ENCODE results near the gene BPIFB6. TPM values are rescaled to one million over a fixed set of nuclear protein-coding genes. Genes with fewer than 3 reads are reported as not detected.

BPIFB6 gene, protein sequence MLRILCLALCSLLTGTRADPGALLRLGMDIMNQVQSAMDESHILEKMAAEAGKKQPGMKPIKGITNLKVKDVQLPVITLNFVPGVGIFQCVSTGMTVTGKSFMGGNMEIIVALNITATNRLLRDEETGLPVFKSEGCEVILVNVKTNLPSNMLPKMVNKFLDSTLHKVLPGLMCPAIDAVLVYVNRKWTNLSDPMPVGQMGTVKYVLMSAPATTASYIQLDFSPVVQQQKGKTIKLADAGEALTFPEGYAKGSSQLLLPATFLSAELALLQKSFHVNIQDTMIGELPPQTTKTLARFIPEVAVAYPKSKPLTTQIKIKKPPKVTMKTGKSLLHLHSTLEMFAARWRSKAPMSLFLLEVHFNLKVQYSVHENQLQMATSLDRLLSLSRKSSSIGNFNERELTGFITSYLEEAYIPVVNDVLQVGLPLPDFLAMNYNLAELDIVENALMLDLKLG
- not detected for total RNA-seq

DNA sequence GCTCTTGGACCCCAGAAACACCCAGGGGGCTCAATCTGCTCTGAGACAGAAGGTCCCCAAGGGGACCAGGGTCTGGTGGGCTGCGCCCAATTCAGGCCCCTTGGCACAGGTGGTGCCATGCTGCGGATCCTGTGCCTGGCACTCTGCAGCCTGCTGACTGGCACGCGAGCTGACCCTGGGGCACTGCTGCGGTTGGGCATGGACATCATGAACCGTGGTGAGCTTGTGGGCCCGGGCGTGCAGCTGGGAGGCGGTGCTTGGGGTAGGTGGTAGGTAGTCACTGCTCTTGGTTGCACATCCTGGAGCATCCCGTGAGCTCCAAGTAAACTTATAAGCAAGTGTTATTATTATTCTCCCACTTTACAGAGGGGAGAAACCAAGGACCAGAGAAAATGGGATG is at the start of gene BPIFB6:
Gene BPIFB6, plus strand, starts transcription at position 118 of the 400 bp plus-strand sequence. Its CDS starts 0 bp downstream, at position 118.
- TF ChIP-seq, protein P1, sequence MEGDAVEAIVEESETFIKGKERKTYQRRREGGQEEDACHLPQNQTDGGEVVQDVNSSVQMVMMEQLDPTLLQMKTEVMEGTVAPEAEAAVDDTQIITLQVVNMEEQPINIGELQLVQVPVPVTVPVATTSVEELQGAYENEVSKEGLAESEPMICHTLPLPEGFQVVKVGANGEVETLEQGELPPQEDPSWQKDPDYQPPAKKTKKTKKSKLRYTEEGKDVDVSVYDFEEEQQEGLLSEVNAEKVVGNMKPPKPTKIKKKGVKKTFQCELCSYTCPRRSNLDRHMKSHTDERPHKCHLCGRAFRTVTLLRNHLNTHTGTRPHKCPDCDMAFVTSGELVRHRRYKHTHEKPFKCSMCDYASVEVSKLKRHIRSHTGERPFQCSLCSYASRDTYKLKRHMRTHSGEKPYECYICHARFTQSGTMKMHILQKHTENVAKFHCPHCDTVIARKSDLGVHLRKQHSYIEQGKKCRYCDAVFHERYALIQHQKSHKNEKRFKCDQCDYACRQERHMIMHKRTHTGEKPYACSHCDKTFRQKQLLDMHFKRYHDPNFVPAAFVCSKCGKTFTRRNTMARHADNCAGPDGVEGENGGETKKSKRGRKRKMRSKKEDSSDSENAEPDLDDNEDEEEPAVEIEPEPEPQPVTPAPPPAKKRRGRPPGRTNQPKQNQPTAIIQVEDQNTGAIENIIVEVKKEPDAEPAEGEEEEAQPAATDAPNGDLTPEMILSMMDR (IDR thresholded peaks at IDR 0.05; ENCODE audit: low read depth): no peak

DNA sequence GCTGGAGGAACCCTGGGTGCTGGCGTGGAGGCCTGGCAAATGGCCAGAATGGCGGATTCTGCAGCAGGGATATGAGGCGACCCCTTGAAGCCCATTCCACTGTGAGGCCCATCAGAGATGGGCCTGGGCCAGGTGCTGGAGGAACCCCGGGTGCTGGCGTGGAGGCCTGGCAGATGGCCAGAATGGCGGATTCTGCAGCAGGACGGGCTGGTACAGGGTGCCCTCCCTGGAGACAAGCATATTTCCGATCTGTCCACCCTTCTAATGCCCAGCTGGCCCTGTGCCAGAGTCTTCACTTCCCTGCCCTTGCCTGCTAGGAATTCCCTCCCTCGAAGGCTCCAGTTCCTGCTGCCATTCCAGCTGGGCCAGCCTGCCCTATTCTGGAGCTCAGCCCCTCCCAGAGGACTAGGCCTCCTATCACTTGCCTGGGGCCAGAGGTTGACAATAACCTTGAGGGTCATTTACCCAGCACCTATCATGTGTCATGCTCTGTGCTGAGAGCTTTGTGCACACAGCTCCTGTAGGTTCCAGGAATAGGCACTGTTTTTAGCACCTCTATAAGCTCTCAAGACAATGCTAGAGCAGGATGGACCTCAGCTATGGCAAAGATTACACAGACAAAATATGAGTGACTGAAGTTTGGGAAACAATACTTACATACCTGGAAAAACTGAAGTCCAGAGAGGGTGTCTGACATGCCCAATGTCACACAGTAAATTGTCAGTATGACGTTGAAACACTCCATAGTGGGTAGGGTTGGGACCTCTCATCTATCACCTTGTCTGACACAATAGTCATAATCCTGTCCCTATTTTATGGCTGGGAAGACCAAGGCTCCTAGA is 48.6 kb upstream of the BPIFB6 start:
- TF ChIP-seq, protein P1 (IDR thresholded peaks at IDR 0.05; ENCODE audit: low read depth): no peak

DNA sequence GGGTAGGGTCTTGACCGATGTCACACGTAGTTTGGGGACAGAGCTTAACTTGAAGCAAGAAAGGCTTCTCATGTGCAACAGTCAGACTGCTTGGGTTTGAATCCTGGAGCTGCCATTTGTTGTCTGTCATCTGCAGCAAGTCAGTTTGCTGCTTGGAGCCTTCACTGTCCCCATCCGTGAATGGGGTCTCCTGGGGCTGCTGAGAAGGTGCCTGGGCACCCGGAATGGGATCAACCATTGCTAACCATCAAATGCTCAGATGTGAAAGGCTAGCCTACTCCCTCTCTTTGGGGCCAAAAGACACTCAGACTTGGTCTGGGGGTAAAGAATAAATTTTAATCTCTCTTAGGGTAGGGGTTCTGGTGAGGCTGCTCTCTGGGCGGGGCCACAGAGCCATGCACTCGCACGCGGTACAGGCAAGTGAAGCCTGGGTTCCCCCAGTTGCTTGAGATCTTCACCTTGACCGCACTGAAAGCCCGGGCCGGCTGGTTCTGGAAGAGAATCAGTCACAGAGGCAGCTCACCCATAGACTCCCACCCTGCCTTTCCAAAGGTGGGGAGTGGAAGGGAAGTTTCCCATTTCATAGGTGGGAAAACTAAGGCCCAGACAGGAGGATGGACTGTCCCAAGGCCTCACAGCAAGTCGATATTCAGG is 47.9 kb upstream of the BPIFB6 start:
- TF ChIP-seq, protein P1 (IDR thresholded peaks at IDR 0.05; ENCODE audit: low read depth): no peak

DNA sequence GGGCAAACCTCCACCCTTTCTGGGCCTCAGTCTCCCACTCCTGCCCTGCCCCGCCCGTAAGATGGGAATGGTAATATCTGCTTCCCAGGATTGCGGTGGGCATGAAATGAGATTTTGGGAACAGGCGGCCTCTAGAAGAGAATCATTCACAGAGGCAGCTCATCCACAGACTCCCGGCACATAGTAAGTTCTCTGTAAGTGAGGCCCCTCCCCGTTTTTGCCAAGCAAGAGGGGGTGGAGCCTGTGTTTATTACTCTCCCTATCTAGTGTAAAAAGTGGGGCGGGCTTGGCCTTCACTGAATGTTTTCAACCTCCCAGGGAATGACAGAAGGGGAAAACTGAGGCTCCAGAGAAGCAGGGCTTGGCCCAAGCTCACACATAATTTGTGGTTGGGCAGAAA is 47.3 kb upstream of the BPIFB6 start:
- TF ChIP-seq, protein P1 (IDR thresholded peaks at IDR 0.05; ENCODE audit: low read depth): no peak

DNA sequence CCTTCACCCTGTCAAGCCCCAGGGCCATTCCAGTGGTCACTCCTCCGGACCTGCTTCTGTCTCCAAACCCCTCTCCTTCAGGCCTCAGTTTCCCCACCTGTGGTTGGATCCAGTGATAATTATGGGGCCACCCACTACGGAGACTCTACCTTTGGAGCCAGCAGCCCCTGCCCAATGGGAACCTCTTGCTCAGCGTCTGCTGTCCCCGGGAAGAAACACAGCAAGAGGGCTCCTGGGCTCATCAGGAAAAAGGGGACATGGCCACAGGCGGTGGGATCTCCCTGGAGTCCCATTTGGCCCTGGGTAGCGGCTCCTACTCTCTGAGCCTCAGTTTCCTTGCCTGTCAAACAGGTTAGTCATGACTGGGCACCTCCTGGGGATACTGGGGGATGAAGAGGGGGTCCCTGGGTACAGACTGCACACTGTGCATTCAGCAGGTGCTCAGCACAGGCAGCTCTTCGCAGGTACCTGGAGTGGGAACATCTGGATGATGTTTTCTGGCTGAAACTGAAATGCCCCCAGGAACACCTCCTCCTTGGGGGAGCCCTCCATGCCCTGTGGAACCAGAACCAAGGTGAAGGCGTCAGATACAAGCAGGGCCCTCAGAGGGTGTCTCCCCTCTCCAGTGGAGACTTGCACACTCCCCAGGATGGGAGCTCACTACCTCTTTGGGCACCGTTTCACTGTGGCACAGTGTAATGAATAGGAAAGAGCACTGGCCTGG is 46.7 kb upstream of the BPIFB6 start:
- TF ChIP-seq, protein P1 (IDR thresholded peaks at IDR 0.05; ENCODE audit: low read depth): no peak

DNA sequence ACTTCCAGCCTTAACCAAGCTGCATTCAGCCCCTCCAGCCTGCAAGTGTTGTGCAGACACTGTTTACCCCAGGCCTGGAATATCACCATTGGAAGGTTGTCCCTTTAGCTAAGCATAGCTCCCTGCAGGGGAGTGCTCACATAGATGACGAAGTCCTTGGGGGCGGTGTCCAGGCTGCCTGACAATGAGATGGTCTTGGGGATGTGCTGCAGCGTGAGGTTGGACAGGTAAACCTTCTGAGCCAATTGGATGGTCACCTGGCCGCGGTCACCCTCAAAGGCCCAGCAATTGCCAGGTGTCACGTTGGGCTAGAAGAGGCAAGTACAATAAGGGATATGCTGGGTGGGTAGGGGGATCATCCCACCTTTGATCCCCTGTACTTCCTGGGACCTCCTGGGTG is 45.9 kb upstream of the BPIFB6 start:
- TF ChIP-seq, protein P1 (IDR thresholded peaks at IDR 0.05; ENCODE audit: low read depth): no peak
